ENCODE measurements around the gene RHOXF1.
"Not testable (repeated sequence)": the region's sequence is repeated elsewhere in the genome, so short reads cannot be mapped to it uniquely, and the experiment has no call there.

The RHOXF1 gene

GRCh38 chrX:120137439-120137838 is 21.7 kb upstream of the RHOXF1 start:
- H3K27me3 ChIP-seq (ENCODE audit: insufficient read depth, poor library complexity, severe bottlenecking): no peaks in the 10 kb centered on the region
- H3K4me3 ChIP-seq (replicated peaks; ENCODE audit: insufficient read depth, low read length): no peak overlapping the region
- H3K27ac ChIP-seq (replicated peaks): no peak overlapping the region
- TF ChIP-seq SPI1 (IDR thresholded peaks at IDR 0.05; ENCODE audit: borderline replicate concordance, low read depth): no peak
- TF ChIP-seq POLR2AphosphoS5 (IDR thresholded peaks at IDR 0.05; ENCODE audit: low read depth): no peak
- TF ChIP-seq CTCF (IDR thresholded peaks at IDR 0.05; ENCODE audit: insufficient read depth, low read length): no peak
- no peak for TF ChIP-seq REST (IDR thresholded peaks at IDR 0.05; ENCODE audit: insufficient replicate concordance, low read depth)
- no peak for TF ChIP-seq GABPA (IDR thresholded peaks at IDR 0.05; ENCODE audit: low read depth)
- no peak for DNase-seq (ENCODE audit: low read depth in 1 of 2, low spot score in 1 of 2)

GRCh38 chrX:120136840-120137239 is 21.1 kb upstream of the RHOXF1 start:
- DNase-seq (ENCODE audit: low read depth in 1 of 2, low spot score in 1 of 2): no peak
- TF ChIP-seq REST (IDR thresholded peaks at IDR 0.05; ENCODE audit: insufficient replicate concordance, low read depth) (no peak), POLR2AphosphoS5 (IDR thresholded peaks at IDR 0.05; ENCODE audit: low read depth) (no peak), GABPA (IDR thresholded peaks at IDR 0.05; ENCODE audit: low read depth) (no peak), CTCF (IDR thresholded peaks at IDR 0.05; ENCODE audit: insufficient read depth, low read length) (no peak), SPI1 (IDR thresholded peaks at IDR 0.05; ENCODE audit: borderline replicate concordance, low read depth) (no peak)

GRCh38 chrX:120136128-120136527 is 20.4 kb upstream of the RHOXF1 start:
- DNase-seq (ENCODE audit: low read depth in 1 of 2, low spot score in 1 of 2): no peak
- Histone ChIP-seq H3K27ac (replicated peaks) (no peak overlapping the region), H3K4me3 (replicated peaks; ENCODE audit: insufficient read depth, low read length) (no peak overlapping the region), H3K27me3 (ENCODE audit: insufficient read depth, poor library complexity, severe bottlenecking) (no peaks in the 10 kb centered on the region)
- TF ChIP-seq POLR2AphosphoS5 (IDR thresholded peaks at IDR 0.05; ENCODE audit: low read depth): no peak
- no peak for TF ChIP-seq GABPA (IDR thresholded peaks at IDR 0.05; ENCODE audit: low read depth)
- no peak for TF ChIP-seq SPI1 (IDR thresholded peaks at IDR 0.05; ENCODE audit: borderline replicate concordance, low read depth)
- no peak for TF ChIP-seq REST (IDR thresholded peaks at IDR 0.05; ENCODE audit: insufficient replicate concordance, low read depth)
- no peak for TF ChIP-seq CTCF (IDR thresholded peaks at IDR 0.05; ENCODE audit: insufficient read depth, low read length)

More at GRCh38 chrX:120136840-120137239, 21.1 kb upstream of the RHOXF1 start:
- Histone ChIP-seq H3K27me3 (ENCODE audit: insufficient read depth, poor library complexity, severe bottlenecking) (no peaks in the 10 kb centered on the region), H3K27ac (replicated peaks) (no peak overlapping the region), H3K4me3 (replicated peaks; ENCODE audit: insufficient read depth, low read length) (no peak overlapping the region)

GRCh38 chrX:120128306-120128846 is 12.7 kb upstream of the RHOXF1 start:
- not testable (repeated sequence) for DNase-seq (ENCODE audit: low read depth in 1 of 2, low spot score in 1 of 2); H3K27ac ChIP-seq (replicated peaks); H3K27me3 ChIP-seq (ENCODE audit: insufficient read depth, poor library complexity, severe bottlenecking); H3K4me3 ChIP-seq (replicated peaks; ENCODE audit: insufficient read depth, low read length)
